HL-60/S4 treated with retinoic acid at 250 ng/mL for 4 days and 3 days (cell line): Measurements from ENCODE around the gene CUEDC1.
"Not testable (repeated sequence)": the region's sequence is repeated elsewhere in the genome, so short reads cannot be mapped to it uniquely, and the experiment has no call there.

Experiments
- in situ Hi-C: fragments of 300-500 bp; cut with MboI; formaldehyde crosslinking; loops from 2 replicates; pipeline ENCODE4 v1.7.0; 2022; ENCODE audit warnings: low sequenced_read_pairs

Gene CUEDC1

DNA sequence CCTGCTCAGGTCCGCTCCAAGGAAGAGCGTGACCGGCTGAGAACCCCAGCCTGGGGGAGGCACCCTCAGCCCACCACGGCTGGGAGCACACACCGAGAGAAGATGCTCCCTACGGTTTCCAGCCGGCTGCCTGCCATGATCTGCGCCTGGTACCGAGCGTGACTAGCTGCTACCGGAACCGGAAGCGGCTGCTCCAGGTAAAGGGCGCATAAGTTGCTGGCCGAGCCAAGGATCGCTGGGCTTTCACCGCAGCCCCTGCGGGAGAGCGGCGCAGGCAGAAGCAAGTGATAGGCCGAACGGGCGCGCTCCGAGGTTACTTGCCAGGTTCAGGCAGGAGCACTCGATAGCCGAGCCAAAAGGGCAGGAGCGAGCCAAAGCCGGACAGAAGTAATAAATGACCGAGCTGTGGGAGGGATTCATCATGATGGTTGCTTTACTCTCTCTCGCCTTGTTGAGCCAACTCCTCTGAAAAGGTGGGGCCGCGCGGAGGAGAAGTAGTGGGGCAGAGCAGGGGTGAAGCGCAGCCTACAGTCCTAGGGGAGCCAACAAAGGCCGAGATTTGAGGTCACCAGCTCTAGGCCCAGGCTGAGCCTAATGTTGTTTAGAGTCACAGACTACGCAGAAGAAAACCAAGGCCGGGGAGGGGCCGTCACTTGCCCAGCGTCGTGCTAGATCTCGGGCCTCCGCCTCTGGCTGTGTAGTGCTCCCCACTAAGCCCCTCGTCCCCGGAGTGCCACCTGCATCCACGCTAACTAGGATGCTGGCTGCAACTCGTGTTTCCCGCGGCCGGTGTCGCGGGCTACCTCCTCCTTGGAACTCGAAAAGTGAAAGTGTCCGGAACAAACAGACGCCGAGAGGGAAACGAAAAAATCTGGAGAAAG lies 105.1 kb downstream of the CUEDC1 start, which contains the start of gene MRPS23:
Gene MRPS23, minus strand, starts transcription at position 171 of the 881 bp plus-strand sequence. Its CDS starts 34 bp downstream, at position 137.
- in situ Hi-C loops, result loop anchor here (10.0 to 25.0 kb wide), 2 partner anchors 155 to 262 kb away; partner anchors contain the start of gene SRSF1

DNA sequence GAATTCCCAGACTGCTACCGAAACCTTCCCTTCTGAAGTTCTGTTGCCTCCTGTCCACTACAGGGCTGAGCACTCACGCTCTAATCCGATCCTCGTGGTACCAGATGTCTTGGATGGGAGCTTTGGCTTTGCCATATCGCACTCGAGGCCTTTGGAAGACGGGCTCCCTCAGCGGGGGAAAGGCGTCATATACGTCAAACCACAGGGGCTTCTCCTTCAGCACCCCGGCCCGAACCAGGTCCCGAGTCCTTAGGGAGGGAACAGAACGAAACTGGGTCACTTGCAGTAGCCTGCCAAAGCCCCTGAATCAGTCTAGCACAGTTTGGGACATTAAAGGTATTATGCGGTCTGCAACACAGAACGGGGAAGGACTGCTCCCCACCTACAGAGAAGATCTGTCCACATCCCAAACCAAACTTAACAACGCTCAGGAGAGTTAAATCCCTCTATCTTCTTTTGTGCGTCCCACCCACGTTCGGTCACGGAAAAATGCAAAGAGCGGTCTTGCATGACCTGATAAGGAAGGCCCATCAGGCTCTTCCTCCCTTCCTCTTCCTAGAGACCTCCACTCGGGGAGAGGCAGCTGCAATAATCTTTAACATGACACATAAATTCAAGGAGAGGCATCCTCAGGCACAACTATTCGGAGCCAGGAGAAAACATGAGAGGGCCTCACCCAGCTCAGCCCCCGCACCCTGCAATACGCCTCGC lies 105.9 kb downstream of the CUEDC1 start:
- in situ Hi-C loops, result no loop called here

DNA sequence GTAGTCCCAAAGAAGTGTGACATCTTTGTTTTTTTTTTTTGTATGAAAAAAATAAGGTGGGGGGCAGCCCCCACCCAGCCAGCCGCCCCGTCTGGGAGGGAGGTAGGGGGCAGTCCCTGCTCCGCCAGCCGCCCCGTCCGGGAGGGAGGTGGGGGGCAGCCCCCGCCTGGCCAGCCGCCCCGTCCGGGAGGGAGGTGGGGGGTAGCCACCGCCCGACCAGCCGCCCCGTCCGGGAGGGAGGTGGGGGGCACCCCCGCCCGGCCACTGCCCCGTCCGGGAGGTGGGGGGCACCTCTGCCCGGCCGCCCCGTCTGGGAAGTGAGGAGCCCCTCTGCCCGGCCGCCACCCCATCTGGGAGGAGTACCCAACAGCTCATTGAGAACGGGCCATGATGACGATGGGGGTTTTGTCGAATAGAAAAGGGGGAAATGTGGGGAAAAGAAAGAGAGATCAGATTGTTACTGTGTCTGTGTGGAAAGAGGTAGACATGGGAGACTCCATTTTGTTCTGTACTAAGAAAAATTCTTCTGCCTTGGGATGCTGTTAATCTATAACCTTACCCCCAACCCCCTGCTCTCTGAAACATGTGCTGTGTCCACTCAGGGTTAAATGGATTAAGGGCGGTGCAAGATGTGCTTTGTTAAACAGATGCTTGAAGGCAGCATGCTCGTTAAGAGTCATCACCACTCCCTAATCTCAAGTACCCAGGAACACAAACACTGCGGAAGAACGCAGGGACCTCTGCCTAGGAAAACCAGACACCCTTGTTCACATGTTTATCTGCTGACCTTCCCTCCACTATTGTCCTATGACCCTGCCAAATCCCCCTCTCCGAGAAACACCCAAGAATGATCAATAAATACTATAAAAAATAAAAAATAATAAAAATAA lies 108.9 kb downstream of the CUEDC1 start:
- in situ Hi-C loops, result not testable (repeated sequence)

DNA sequence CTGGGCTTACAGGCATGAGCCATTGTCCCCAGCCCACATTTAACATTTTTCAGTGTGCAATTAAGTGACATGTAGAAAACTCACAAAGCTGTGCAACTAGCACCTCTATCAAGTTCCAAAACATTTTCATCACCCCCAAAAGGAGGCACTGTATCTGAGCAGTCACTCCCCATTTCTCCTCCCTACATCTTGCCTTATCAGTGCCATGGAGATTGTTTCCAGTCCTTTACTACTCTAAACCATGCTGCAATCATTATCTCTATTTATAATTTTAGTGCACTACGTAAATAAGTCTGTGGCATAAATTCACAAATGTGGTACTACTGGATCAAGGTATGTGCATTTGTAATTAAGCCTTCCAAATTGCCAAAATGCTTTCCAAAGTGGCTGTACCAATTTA lies 112.9 kb downstream of the CUEDC1 start:
- in situ Hi-C loops, result no loop called here

DNA sequence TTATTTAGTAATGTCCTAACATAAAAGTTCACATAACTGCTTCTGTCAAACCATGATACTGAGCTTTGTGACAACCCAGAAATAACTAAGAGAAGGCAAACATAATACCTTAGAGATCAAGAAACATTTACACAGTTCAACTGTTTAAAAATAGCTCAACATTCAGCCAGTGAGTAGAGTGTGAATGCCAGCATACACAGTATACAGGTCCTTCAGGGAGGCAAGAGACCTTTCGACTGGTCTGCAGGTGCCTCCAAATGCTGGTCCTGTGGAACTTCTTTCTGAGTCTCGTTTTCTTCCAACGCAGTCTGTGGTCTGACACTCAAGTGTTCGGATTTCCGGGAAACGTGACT lies 115.7 kb downstream of the CUEDC1 start:
- in situ Hi-C loops, result no loop called here

DNA sequence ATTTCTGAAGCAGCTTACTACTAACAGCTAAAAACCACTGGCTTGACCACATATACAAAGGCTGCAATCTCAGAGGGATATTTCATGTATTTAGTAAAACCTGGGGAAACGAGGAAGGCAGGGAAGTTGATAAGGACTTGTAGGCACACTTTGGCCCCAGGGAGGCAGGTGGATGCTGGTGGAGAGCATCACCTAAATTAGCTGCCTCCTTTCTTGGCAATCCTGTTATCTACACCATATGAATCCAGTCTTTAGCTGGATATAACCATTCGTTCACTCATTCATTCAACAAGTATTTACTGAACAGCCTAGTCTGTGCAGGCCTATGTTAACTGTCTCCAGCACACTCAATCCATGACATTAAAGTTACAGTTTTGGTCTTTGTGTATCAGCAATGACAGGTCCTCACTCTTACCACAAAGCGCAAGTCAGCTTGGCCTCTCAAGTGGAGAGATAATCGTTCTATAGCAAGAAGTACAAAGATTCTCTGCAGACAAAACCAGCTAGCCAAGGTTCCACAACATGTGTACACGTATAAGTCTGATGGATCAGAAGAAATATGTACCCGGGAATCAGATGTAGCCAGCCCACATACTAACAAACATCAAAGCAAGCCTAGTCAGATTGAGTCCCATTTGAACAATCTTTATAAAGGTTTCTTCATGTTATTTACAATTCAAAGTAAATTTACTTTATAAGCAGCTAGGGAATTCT lies 116.2 kb downstream of the CUEDC1 start:
- in situ Hi-C loops, result no loop called here

DNA sequence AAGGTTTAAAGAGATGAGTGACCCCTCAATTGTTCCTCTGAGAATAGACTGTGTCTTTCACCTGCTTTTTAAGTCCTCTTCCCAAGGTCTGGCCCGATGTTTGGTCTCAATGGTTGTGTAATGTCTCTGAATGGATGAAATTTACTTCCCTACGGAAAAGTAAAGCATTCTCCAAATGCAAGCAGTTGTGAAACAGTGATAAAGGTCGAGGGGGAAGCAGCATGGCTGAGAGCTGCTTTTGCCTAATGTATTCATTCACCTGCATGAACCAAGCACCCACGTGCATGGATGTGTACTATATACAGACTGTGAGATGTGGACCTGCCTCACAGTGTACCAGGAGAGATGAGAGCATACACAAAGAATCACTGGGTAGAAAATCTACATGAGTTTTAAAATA lies 116.8 kb downstream of the CUEDC1 start:
- in situ Hi-C loops, result no loop called here

DNA sequence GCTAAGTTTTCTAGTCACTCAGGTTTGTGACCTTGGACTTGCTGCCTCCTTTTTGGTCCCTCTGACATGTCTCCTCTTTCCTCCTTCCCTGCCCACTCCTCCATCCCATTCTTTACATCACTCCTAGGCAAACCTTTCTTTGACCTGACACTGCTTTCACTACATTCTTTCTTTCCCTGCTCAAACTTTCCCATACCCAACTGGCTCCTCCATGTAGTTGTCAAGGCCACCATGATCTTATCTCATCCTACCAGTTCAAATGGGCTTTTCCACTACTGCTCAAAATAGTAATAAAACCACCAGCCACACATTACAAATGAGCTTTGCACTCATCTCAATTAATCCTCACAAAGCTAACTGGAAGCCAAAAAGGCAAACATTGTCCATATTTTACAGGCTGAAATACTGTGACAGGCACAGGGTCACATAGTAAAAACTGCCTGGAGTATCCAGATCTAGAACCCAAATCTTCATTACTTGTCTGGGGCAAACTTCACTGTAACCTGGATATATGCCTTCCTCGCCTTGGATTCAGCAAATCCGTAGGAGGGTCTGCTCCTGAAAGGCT lies 119.8 kb downstream of the CUEDC1 start:
- in situ Hi-C loops, result no loop called here

DNA sequence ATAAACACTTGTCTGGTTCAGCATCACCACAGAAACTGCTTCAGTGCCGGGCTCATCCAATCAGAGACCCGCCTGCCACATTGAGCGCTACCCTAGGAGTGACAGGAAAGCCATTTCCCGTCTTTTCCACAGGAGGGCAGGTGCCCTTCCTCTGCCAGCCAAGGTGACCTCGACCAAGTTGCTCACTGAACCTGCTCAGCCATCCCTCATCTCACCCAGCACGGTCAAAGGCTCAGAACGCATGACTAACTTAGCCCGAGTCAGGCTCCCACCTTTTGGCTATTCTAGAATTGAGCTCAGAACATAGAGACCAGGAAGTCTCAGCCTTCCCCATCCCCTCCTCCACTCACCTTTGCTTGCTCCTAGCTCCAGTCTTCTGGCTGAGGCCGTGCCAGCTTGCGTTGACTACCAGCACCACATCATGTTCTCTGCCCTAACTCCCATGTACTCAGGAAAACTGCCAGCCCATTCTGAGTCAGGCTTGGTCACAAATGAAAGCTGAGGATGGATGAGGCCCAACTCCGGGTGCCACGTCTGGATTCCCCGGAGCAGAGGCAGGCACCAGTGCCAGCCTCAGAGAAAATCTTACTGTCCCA lies 121.0 kb downstream of the CUEDC1 start:
- in situ Hi-C loops, result no loop called here

DNA sequence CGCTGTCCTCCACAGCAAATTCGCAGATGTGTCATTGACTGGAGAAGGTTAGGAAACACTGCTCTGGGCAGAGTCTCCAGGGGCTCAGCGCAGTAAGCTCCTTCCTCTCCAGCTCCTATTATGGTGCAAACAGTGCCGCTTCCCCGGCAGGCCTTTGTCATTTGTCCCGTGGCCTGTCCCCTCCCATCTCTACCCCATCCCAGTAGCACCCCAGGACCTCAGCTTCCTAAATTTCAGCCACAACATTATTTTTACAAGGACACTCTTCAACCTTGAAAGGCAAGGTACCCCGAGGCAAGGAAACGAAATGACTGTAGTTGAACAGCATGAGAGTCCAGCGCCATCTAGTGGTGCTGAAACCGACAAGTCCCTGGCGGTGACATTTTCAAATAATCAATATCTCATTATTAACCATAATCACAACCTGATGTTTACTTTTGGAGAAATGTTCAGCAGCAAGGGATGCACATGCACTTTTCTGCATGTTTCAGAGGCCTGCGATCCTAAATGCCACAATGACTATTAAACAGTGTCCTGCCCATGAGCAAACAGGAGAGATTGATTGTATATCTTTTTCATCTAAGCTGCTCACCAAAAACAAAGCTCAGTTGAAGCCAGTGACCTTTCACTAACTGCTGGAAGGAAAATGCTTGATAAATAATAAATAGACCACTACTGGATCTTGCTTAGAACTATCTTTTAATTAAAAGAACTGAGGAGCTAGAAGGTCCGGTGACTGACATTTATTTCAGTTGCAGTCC lies 121.9 kb downstream of the CUEDC1 start:
- in situ Hi-C loops, result no loop called here

DNA sequence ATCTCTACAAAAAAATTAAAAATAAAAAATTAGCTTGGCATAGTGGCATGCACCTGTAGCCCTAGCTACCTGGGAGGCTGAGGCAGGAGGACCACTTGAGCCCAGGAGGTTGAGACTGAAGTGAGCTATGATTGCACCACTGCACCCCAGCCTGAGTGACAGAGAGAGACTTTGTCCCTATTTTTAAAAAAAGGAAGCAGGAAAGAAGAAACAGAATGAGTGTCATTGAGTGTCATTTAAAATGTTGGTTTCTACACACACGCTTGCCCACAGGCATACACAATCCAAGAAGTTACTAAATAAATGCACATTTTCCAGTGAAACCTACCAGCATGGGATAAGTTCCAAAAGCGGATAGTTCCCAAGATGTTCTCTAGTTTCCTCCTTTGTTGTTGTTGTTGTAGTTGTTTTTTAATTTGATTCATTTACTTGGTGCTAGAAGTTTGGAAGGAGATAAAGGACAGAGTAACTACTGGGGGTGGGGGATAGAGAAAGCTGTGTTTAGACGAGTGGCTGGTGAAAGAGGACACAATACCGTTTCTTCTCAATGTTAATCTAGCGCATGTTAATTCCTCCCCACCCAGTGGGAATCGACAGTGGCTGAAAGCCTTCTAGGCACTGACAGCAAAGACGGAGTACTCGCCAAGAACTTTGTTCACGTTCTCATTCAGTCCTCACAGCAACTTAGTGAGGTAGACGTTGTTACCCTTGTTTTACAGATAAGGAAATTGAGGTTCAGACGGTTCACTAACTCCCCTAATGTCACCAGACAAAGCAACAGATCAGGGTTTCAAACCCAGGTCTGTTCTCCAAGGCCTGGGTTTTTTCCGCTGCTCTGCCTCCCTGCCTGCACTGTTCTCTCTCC lies 122.7 kb downstream of the CUEDC1 start:
- in situ Hi-C loops, result no loop called here

DNA sequence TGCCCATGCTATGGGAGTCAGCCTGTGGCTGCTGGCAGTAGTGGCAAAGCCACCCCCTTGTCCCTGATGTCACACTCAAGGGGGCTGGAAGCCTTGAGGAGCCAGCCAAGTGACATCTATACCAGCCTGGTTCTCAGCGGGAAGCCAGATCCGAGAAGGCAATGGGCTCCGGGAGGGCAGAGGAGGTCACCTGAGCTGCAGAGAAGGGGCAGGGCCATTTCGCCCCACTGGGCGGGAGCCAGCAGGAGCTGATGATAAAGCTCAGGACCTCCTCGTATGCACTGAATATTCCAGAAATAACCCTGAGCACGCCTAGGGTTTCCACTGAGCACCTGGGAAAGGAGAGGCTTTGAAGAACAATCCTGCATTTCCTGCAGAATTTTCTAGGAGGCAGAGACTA lies 124.3 kb downstream of the CUEDC1 start:
- in situ Hi-C loops, result no loop called here

DNA sequence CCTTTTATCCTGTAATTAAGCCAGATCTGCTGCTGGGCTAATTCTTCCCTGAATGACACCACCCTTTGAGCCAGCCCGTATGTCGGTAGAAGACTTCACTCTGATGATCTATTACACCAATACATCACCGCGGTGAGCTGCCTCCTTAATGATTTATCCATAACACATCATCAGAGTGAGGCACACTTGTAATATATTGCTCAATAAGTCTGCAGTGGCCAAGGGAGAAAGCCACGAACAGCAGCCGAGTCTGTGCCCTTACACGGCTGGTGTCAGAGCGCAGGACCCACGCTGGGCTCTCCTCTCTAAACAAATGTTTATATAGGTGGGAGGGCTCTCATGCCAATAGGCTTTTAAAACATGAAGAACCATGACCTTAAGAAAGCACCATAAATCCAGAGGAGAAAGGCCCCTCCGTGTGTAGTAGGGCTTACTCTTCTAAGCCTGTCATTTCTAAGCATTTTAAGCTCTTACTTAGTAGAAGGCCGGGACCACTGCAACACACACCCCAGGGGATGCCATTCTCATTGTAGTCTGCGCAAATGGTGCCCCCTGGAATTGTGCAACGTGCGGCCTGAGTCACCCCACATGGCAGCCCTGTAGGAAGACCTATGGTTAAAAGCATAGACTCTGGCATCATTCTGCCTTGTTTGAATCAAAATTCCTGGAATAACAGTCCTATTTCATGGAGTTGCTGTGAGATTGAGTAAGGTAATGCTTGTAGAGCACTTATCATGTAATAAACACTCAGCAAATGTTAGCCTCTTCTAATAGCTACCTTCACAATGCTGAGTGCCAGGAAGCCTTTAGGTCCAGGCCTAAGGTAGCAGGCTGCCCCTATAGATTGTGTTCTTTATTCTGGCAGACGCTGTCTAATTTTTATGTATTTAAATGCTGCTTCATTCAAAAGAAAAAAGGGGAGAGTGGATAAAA lies 131.5 kb downstream of the CUEDC1 start:
- in situ Hi-C loops, result no loop called here

DNA sequence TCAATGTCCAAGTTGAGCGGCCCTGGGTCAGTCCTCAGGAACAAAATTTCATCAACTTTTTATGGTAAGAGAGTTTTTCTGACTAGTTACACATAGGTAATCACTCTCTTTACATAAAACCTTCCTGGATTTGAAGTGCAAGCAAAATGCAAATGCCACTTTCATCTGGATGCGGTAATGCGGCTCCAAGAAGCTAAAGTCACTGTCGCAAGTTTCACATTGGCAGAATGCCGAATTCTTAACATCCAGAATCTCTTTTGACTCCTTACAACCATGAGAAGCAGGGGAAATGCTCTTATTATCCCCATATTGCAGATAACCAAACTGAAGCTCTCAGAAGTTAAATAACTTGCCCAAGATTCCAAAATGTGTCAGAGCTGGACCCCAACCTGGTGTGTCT lies 135.3 kb downstream of the CUEDC1 start:
- in situ Hi-C loops, result no loop called here

DNA sequence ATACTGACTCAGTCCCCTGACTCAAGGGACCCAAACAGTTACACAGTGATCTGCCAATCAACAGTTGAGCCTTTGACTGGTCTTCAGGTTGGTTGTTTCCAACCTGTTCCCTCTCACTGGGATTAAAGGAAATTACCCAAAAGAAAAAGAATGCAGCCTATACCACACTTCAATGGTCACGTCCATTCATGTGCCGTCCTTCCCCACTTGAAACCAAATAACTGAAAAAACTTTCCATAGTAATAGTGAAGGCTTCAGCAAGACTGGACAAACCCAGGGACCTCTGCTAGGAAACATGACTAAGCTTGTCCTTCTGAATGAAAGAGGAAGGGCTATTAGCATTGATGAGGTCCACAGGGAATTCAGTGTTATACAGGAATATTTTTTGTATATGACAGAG lies 135.9 kb downstream of the CUEDC1 start:
- in situ Hi-C loops, result no loop called here

DNA sequence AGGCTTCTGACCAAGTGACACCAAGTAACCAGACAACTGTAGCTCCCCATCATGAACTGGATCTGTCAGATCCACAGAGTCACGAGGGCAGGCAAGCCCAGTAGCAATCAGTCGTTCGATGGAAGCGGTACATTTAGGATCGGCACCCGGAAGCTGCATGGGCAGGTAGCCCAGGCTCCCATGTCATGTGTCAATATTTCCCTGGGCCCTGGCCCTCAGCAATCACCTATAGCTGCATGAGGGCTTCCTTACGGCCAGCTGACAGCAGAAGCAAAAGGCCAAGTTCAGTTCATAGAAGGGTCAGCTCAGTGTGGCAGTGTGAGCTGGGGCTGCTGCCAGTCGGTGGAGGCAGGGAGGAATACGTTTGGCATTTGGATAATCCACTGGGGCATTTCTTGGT lies 137.1 kb downstream of the CUEDC1 start:
- in situ Hi-C loops, result no loop called here

DNA sequence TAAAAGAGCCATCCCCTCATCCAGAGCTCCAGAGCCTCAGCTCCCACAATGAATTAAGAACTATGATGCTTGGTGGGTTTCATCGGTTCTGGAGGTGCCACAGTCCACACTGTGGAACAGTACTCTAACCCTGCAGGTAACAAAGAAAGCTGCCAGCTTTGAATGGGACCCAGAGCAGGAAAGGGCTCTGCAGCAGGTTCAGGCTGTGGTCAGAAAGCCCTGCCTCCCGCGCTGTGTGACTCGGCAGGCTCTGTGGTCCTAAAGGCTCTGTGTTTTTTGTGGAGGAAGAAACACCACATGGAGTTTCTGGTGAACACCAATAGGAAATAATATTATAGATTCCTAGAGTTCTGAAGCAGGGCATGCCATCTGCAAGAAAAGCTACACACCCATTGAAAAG lies 137.9 kb downstream of the CUEDC1 start:
- in situ Hi-C loops, result no loop called here
